Sigmoid colon (tissue), 3 donors: ENCODE results near the gene POLR1D.

Experiments used
- POLR2A ChIP-seq, 2 donors: fragments of 450-650 bp; IDR thresholded peaks; one replicate each; pipeline ENCODE4 v1.6.1; 2016; ENCODE audit warnings: antibody characterized with exemption in 2 of 2, mild to moderate bottlenecking in 2 of 2, moderate library complexity in 2 of 2
- TF ChIP-seq, protein P1 (sequence below), 4 experiments: fragments of 450-650 bp in 3 of 4; fragments of 200-600 bp in 1 of 4; IDR thresholded peaks; one replicate each; pipeline ENCODE4 v1.5.1; 2016 to 2019; ENCODE audit warnings: antibody characterized with exemption in 4 of 4, mild to moderate bottlenecking in 3 of 4, moderate library complexity in 2 of 4

DNA sequence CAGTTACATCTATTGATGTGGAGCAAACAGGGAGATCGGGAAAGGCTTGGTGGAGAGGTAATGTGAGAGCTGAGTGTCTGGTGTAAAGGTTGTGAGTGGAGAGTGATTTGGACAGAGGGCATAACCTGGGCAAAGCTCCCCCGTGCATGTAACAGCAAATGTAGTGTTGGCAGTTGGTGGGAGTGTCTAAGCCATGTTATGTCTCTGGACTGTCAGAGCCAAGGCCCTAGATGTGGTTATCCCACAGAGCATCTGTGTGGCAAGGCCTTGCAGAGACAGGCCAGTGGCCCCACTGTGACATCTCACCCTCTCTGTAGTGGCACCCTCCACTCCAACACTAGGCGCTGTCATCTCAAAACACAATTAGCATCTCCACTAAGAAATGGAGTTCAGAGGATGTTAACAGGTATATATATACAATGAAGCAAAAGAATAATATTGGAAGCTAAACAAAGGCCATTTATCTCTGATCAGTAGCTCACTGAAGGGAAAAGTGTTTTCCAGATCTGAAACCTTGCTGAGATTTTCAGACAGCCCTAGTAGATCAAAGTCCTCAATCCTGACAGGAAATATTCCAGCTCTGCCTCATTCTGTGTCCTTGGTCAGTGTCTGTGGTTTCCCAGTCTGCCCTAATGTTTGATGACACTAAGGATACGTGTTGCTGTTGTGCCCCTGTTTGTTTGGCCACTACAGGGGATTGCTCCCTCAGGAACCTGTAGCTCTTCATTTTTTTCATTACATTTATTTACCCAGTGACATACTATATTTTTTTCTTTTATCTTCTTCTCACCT lies 20.2 kb downstream of the POLR1D start:
- TF ChIP-seq, protein P1, sequence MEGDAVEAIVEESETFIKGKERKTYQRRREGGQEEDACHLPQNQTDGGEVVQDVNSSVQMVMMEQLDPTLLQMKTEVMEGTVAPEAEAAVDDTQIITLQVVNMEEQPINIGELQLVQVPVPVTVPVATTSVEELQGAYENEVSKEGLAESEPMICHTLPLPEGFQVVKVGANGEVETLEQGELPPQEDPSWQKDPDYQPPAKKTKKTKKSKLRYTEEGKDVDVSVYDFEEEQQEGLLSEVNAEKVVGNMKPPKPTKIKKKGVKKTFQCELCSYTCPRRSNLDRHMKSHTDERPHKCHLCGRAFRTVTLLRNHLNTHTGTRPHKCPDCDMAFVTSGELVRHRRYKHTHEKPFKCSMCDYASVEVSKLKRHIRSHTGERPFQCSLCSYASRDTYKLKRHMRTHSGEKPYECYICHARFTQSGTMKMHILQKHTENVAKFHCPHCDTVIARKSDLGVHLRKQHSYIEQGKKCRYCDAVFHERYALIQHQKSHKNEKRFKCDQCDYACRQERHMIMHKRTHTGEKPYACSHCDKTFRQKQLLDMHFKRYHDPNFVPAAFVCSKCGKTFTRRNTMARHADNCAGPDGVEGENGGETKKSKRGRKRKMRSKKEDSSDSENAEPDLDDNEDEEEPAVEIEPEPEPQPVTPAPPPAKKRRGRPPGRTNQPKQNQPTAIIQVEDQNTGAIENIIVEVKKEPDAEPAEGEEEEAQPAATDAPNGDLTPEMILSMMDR (IDR thresholded peaks at IDR 0.05), result no peak
- no peak for TF ChIP-seq POLR2A (IDR thresholded peaks at IDR 0.05)
